LNCaP clone FGC (cell line): Measurements from ENCODE around the gene TRIM39.
"Not testable (repeated sequence)": the region's sequence is repeated elsewhere in the genome, so short reads cannot be mapped to it uniquely, and the experiment has no call there.

Source experiments
- DNase-seq: peaks from one replicate; pipeline ENCODE4 v3.0.0-alpha.2; 2011; ENCODE audit warnings: low read depth
- H3K4me3 ChIP-seq: 2 replicates; pipeline ENCODE4 v1.5.1; 2011; ENCODE audit warnings: mild to moderate bottlenecking, low read depth, low read length, control low read depth
- CTCF ChIP-seq: IDR thresholded peaks from 2 replicates; pipeline ENCODE4 v1.5.1; 2012; ENCODE audit warnings: mild to moderate bottlenecking; ENCODE audit not compliant: control insufficient read depth, insufficient read depth; ENCODE audit errors: extremely low read depth

TRIM39 gene

GRCh38 chr6:30326526-30327231, at the start of gene TRIM39:
Gene TRIM39 (plus strand): TSS chr6:30326927. CDS start chr6:30329318, 2,391 bp downstream.
- TF ChIP-seq CTCF: no peak
- DNase-seq: no peak
- peak within 1 kb of the TSS; percentile 95 for H3K4me3 ChIP-seq

- DNase-seq, H3K4me3 ChIP-seq: not testable (repeated sequence)
Measured at GRCh38 chr6:30280988-30281387, 45.7 kb upstream of the TRIM39 start.

GRCh38 chr6:30282522-30282921, 44.2 kb upstream of the TRIM39 start:
- DNase-seq: no peak
- no peak for TF ChIP-seq CTCF
- no peak overlapping the region for H3K4me3 ChIP-seq

GRCh38 chr6:30283761-30284160, 43.0 kb upstream of the TRIM39 start:
- no peak for TF ChIP-seq CTCF
- no peak overlapping the region for H3K4me3 ChIP-seq
- no peak for DNase-seq

- no peak overlapping the region for H3K4me3 ChIP-seq
- TF ChIP-seq CTCF: no peak
- DNase-seq: no peak
Measured at GRCh38 chr6:30287139-30287538, 39.6 kb upstream of the TRIM39 start.

- DNase-seq: no peak
- TF ChIP-seq CTCF: no peak
- H3K4me3 ChIP-seq: no peak overlapping the region
Measured at GRCh38 chr6:30295837-30296236, 30.9 kb upstream of the TRIM39 start.

- no peak for DNase-seq
- no peak for TF ChIP-seq CTCF
- H3K4me3 ChIP-seq: no peak overlapping the region
Measured at GRCh38 chr6:30304002-30304401, 22.7 kb upstream of the TRIM39 start.

- no peak for TF ChIP-seq CTCF
- H3K4me3 ChIP-seq: no peak overlapping the region
- DNase-seq: no peak
Measured at GRCh38 chr6:30311101-30311500, 15.6 kb upstream of the TRIM39 start.
